SKM-1 (cell line): ENCODE results near the gene ARHGEF25.

Experiments
- DNase-seq: peaks from one replicate; lab custom pipeline; 2025; ENCODE audit not compliant: unreplicated experiment; lab: John Stamatoyannopoulos, UW

The ARHGEF25 gene

GRCh38 chr12:57621497-57622292 is 10.5 kb downstream of the ARHGEF25 start:
- DNase-seq: no peak

GRCh38 chr12:57622293-57623245 is 11.3 kb downstream of the ARHGEF25 start:
- no peak for DNase-seq

DNA sequence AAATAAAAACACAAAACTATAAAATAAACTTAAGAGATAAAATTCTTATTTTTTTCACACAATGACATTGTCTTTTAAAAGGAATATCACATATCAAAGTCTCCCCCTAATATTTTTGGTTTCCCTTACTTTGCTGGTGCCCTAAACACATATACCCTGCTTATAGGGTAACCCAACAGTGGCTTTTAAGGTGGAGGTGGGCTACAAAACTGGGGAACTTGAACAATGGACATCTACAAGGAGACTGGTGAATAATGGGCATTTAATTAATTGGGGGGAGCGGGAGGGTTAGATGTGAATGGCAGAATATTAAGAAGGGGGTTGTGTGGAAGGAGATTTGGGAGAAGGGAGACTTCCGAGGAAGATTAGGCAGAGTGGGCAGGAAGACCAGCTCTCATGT is 12.2 kb downstream of the ARHGEF25 start:
- DNase-seq: no peak

GRCh38 chr12:57623811-57624390 is 12.7 kb downstream of the ARHGEF25 start:
- DNase-seq: no peak

GRCh38 chr12:57624441-57625220 is 13.4 kb downstream of the ARHGEF25 start:
- DNase-seq: no peak

DNA sequence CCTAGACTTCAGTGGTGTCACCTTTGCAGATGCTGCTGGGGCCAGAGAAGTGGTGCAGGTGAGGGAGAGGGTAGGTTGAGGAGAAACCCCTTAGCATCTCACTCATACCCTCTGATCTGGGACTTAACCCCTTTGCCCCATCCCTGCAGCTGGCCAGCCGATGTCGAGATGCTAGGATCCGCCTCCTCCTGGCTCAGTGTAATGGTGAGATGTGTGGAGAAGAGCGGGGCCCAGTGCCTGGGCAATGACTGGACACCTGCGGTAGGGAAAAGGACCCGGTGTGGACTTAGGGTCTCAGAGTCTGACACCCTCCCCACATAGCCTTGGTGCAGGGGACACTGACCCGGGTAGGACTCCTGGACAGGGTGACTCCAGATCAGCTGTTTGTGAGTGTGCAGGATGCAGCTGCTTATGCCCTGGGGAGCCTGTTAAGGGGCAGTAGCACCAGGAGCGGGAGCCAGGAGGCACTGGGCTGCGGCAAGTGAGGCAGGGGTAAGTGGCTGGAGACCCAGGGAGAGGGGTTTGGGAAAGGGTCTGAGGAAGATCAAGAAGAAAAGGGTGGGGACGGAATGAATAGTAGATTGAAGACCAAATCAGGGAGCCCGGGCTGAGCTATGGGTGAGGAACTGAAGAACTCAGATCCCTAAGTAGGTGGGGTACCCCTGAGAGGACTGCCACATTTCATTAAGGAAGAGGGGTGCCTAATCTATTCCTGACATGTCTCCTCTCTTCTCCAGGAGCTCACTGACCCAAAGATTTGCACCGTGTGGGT is 14.2 kb downstream of the ARHGEF25 start:
- DNase-seq: no peak

GRCh38 chr12:57626111-57626920 is 15.1 kb downstream of the ARHGEF25 start:
- no peak for DNase-seq

DNA sequence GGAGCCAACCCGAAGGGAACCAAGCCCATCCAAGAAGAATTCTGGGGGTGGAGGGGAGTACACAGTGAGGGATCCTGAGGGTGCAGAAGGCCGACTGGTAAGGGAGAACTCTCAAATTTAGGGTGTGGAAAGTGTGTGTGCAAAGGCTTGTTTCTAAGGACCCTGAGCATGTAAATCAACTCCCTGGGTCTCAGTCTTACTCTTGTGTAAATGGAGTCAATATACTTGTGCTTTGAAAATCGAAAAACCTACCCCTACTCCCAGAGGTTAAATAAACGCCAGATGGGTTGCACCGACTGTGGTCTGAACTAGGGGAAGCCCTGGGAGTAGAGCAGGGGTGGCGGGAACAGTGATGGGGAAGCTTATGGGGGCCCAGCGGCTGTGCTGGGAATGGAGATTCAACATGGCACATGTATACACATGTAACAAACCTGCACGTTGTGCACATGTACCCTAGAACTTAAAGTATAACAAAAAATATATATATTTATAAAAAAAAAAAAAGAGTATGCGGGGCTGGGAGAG is 15.7 kb downstream of the ARHGEF25 start:
- DNase-seq: no peak

DNA sequence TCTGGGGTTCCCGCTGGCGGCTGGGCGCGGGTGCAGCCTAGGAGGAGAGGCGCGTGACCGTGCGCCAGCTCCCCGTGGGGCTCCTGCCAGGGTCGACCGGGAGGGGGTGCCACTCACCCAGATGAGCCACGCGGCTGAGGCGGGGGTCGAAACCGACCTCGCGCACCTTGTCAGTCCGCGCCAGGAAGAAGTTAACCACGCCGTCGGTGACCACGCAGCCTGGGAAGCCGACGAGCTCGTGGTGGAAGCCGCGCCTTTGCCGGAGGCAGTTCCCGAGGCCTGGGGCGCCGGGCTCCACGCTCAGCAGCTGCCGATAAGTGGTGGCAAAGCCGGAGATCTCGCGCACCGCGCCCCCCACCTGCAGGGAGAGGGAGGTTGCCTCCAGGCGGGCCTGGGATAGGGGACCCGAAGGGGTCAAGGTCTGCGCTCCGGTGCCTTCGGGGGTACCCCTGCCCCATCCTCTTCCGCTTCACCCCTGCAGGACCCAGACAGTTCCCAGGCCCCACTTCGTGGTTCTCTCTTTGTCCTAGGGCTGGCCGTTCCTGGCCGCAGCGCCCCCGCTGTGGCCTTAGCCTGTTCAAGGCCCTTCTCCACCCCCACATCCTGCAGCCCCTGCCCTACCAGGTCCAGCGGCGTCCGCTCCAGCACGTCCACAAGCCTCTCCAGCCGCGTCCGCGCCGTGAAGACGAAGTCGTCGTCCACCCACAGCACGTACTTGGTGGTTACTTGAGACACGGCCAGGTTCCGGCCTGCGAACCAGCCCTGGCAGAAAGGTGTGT is 16.5 kb downstream of the ARHGEF25 start:
- no peak for DNase-seq

GRCh38 chr12:57628280-57629191 is 17.3 kb downstream of the ARHGEF25 start:
- DNase-seq: no peak

- DNase-seq: no peak
Observed at GRCh38 chr12:57629897-57630471, 18.7 kb downstream of the ARHGEF25 start.

GRCh38 chr12:57630891-57631433 is 19.7 kb downstream of the ARHGEF25 start:
- no peak for DNase-seq

GRCh38 chr12:57631566-57632072 is 20.4 kb downstream of the ARHGEF25 start:
- no peak for DNase-seq

- no peak for DNase-seq
Observed at GRCh38 chr12:57632073-57632957, 21.1 kb downstream of the ARHGEF25 start.
